SK-N-SH (cell line): ENCODE data around the gene CDH13.

ENCODE experiments used
- CTCF ChIP-seq: fragments of 200-600 bp; sonication (generic); IDR thresholded peaks from 2 replicates; pipeline ENCODE4 v1.6.1; 2017; ENCODE audit warnings: antibody characterized with exemption, mild to moderate bottlenecking, moderate library complexity
- MAX ChIP-seq: IDR thresholded peaks from 2 replicates; pipeline ENCODE4 v1.4.0; 2012; ENCODE audit warnings: low read depth
- POLR2AphosphoS5 ChIP-seq: IDR thresholded peaks from 2 replicates; pipeline ENCODE4 v1.6.1; 2012; ENCODE audit warnings: low read depth, low read length
- TCF12 ChIP-seq: IDR thresholded peaks from 2 replicates; pipeline ENCODE4 v1.4.0; 2012

- TF ChIP-seq TCF12 (no peak), MAX (no peak), CTCF (no peak), POLR2AphosphoS5 (no peak)
Measured at GRCh38 chr16:83542491-83542890, 915.7 kb downstream of the CDH13 start.
